OCI-LY1 (cell line): ENCODE data around the gene SMKR1.

Experiments
- H2AFZ ChIP-seq: fragments of 200-600 bp; sonication (generic), shearing (Covaris generic); 2 replicates; pipeline ENCODE4 v1.6.0; 2014; ENCODE audit warnings: antibody characterized with exemption, mild to moderate bottlenecking, low read length
- H3F3A ChIP-seq: fragments of 200-600 bp; sonication (generic), shearing (Covaris generic); 2 replicates; pipeline ENCODE4 v1.6.0; 2014; ENCODE audit warnings: mild to moderate bottlenecking, antibody characterized with exemption, low read length, moderate library complexity; ENCODE audit not compliant: insufficient read depth
- H3K27ac ChIP-seq: fragments of 200-600 bp; sonication (generic); 2 replicates; pipeline ENCODE4 v1.5.1; 2014; ENCODE audit warnings: low read length, mixed run types, mild to moderate bottlenecking, low read depth; ENCODE audit not compliant: poor library complexity, severe bottlenecking
- H3K27me3 ChIP-seq: fragments of 200-600 bp; sonication (generic); 2 replicates; pipeline ENCODE4 v1.6.0; 2014; ENCODE audit warnings: antibody characterized with exemption, mild to moderate bottlenecking, low read length, moderate library complexity; ENCODE audit not compliant: insufficient read depth
- H3K36me3 ChIP-seq: fragments of 200-600 bp; sonication (generic); 2 replicates; pipeline ENCODE4 v1.6.1; 2014; ENCODE audit warnings: mild to moderate bottlenecking, antibody characterized with exemption, low read length, moderate library complexity, mixed read lengths; ENCODE audit not compliant: insufficient read depth
- H3K4me1 ChIP-seq: fragments of 200-600 bp; sonication (generic); 2 replicates; pipeline ENCODE4 v1.5.1; 2014; ENCODE audit warnings: mild to moderate bottlenecking, low read length, moderate library complexity; ENCODE audit not compliant: insufficient read depth, severe bottlenecking
- H3K4me2 ChIP-seq: fragments of 200-600 bp; sonication (generic), shearing (Covaris generic); 2 replicates; pipeline ENCODE4 v1.6.1; 2014; ENCODE audit warnings: low read length
- H3K4me3 ChIP-seq: fragments of 200-600 bp; sonication (generic); 2 replicates; pipeline ENCODE4 v1.5.1; 2014; ENCODE audit warnings: low read length, low read depth, mild to moderate bottlenecking, mixed read lengths; ENCODE audit not compliant: poor library complexity, severe bottlenecking
- H3K79me2 ChIP-seq: fragments of 200-600 bp; shearing (Covaris generic); 2 replicates; pipeline ENCODE4 v1.6.1; 2016; ENCODE audit warnings: mixed run types, low read length, mixed read lengths; ENCODE audit not compliant: insufficient read depth
- H3K9ac ChIP-seq: fragments of 200-600 bp; sonication (generic), shearing (Covaris generic); 2 replicates; pipeline ENCODE4 v1.6.1; 2014; ENCODE audit warnings: mild to moderate bottlenecking, low read length, mixed read lengths
- H3K9me2 ChIP-seq: fragments of 200-600 bp; sonication (generic), shearing (Covaris generic); 2 replicates; pipeline ENCODE4 v1.6.1; 2014; ENCODE audit warnings: low read depth, mild to moderate bottlenecking, low read length, mixed read lengths
- H3K9me3 ChIP-seq: fragments of 200-600 bp; shearing (Covaris generic); 2 replicates; pipeline ENCODE4 v1.6.1; 2014; ENCODE audit warnings: low read length, mixed read lengths
- H4K20me1 ChIP-seq: fragments of 200-600 bp; sonication (generic), shearing (Covaris generic); 2 replicates; pipeline ENCODE4 v1.6.0; 2016; ENCODE audit warnings: mild to moderate bottlenecking, low read length; ENCODE audit not compliant: insufficient read depth
- CTCF ChIP-seq: fragments of 200-600 bp; sonication (generic), shearing (Covaris generic); IDR thresholded peaks from 2 replicates; pipeline ENCODE4 v1.5.1; 2017; ENCODE audit warnings: mild to moderate bottlenecking, antibody characterized with exemption, low read length, moderate library complexity, mixed read lengths
- EZH2 ChIP-seq: fragments of 200-600 bp; sonication (generic), shearing (Covaris generic); IDR thresholded peaks from 2 replicates; pipeline ENCODE4 v1.8.0; 2017; ENCODE audit warnings: borderline replicate concordance, mixed run types, mild to moderate bottlenecking, antibody characterized with exemption, low read length, moderate library complexity, mixed read lengths

Gene SMKR1

GRCh38 chr7:129519464-129519863, 17.1 kb downstream of the SMKR1 start:
- Histone ChIP-seq H3K4me1 (no peaks in the 10 kb centered on the region), H4K20me1 (no peaks in the 10 kb centered on the region), H3K79me2 (no peaks in the 10 kb centered on the region), H3K9ac (no peak overlapping the region), H3K9me2 (no peaks in the 10 kb centered on the region), H3K9me3 (no peaks in the 10 kb centered on the region), H3K4me3 (no peak overlapping the region), H3K27me3 (peaks cover 10% of the 10 kb centered on the region; the same call in 1 of the 2 replicates), H3K4me2 (no peak overlapping the region), H2AFZ (no peak overlapping the region), H3K36me3 (no peaks in the 10 kb centered on the region), H3K27ac (no peak overlapping the region), H3F3A (no peaks in the 10 kb centered on the region)
- TF ChIP-seq CTCF (no peak), EZH2 (no peak)

- Histone ChIP-seq H3K36me3 (no peaks in the 10 kb centered on the region), H3K4me3 (no peak overlapping the region), H3K79me2 (no peaks in the 10 kb centered on the region), H3K9ac (no peak overlapping the region), H3K27me3 (peaks cover 15% of the 10 kb centered on the region), H3K4me1 (no peaks in the 10 kb centered on the region), H3K27ac (no peak overlapping the region), H3K4me2 (no peak overlapping the region), H3F3A (no peaks in the 10 kb centered on the region), H4K20me1 (no peaks in the 10 kb centered on the region), H2AFZ (no peak overlapping the region), H3K9me3 (no peaks in the 10 kb centered on the region), H3K9me2 (no peaks in the 10 kb centered on the region)
- TF ChIP-seq EZH2 (no peak), CTCF (no peak)
Observed at GRCh38 chr7:129522088-129522970, 20.0 kb downstream of the SMKR1 start.

GRCh38 chr7:129522971-129523340, 20.6 kb downstream of the SMKR1 start:
- Histone ChIP-seq H3K4me2 (no peak overlapping the region), H2AFZ (no peak overlapping the region), H3K27ac (no peak overlapping the region), H3F3A (no peaks in the 10 kb centered on the region), H3K9me3 (no peaks in the 10 kb centered on the region), H3K9ac (no peak overlapping the region), H3K79me2 (no peaks in the 10 kb centered on the region), H3K4me1 (no peaks in the 10 kb centered on the region), H3K27me3 (peaks cover 13% of the 10 kb centered on the region), H3K36me3 (no peaks in the 10 kb centered on the region), H4K20me1 (no peaks in the 10 kb centered on the region), H3K9me2 (no peaks in the 10 kb centered on the region), H3K4me3 (no peak overlapping the region)
- TF ChIP-seq CTCF (no peak), EZH2 (no peak)
